ENCODE measurements around the gene BASP1. TPM values are rescaled to one million over a fixed set of nuclear protein-coding genes. Genes with fewer than 3 reads are reported as not detected.
"Not testable (repeated sequence)": the region's sequence is repeated elsewhere in the genome, so short reads cannot be mapped to it uniquely, and the experiment has no call there.

BASP1 gene
- total RNA-seq, 2 donors from 2014 or later: 60.3 to 63.0 TPM

DNA sequence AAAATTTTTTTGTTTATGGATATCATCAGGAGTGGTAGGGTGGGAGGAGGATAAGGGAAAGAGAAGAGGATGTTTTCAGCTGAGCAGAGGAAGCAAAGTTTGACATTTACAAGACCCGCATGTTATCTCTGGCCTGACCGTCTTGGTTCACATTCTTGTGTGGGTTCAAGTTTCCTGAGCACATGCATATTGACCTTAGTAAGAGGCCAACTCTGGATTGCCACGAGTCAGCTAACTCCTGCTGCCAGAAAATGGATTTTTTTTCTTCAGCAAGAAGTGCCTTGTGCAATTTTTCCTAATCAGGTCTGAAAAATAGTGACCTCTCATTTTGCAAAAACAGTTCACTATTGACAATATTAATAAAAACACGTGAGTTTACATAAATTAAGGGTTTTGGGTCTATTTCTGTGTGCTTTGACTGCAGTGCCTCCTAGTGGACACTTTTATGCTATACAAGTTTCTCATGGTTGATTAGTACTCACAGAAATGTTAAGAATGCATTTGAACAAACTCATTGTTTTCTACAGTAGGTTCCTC, 27.1 kb upstream of the BASP1 start:
- H3K9me3 ChIP-seq (ENCODE audit: control insufficient read depth, low read length): no peaks in the 10 kb centered on the region
- Mint-ChIP-seq H3K4me1 (peaks cover 22% of the 10 kb centered on the region), H3K36me3 (ENCODE audit: low read depth) (peaks cover 3% of the 10 kb centered on the region), H3K4me3 (no peak overlapping the region), H3K27me3 (ENCODE audit: insufficient read depth) (no peaks in the 10 kb centered on the region), H3K27ac (peak overlapping the region; percentile 90), H3K9me3 (peaks cover 3% of the 10 kb centered on the region)
- H3K27ac ChIP-seq (ENCODE audit: low read depth, low read length): no peak overlapping the region
- H3K4me3 ChIP-seq (ENCODE audit: low read length): no peak overlapping the region
- H3K4me1 ChIP-seq (ENCODE audit: control insufficient read depth, insufficient read depth, low read length): peaks cover 4% of the 10 kb centered on the region
- no peaks in the 10 kb centered on the region for H3K27me3 ChIP-seq (ENCODE audit: control insufficient read depth, insufficient read depth, low read length, poor library complexity, severe bottlenecking)
- WGBS, 2 experiments (ENCODE audit: insufficient coverage in 1 of 2, insufficient read length in 1 of 2): 36 to 46% methylated on average over 3 to 4 of the region's 4 CpGs
- TF ChIP-seq, protein P1, sequence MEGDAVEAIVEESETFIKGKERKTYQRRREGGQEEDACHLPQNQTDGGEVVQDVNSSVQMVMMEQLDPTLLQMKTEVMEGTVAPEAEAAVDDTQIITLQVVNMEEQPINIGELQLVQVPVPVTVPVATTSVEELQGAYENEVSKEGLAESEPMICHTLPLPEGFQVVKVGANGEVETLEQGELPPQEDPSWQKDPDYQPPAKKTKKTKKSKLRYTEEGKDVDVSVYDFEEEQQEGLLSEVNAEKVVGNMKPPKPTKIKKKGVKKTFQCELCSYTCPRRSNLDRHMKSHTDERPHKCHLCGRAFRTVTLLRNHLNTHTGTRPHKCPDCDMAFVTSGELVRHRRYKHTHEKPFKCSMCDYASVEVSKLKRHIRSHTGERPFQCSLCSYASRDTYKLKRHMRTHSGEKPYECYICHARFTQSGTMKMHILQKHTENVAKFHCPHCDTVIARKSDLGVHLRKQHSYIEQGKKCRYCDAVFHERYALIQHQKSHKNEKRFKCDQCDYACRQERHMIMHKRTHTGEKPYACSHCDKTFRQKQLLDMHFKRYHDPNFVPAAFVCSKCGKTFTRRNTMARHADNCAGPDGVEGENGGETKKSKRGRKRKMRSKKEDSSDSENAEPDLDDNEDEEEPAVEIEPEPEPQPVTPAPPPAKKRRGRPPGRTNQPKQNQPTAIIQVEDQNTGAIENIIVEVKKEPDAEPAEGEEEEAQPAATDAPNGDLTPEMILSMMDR (conservative IDR thresholded peaks at IDR 0.05): peak; percentile 97
- no peak for DNase-seq
- H3K36me3 ChIP-seq (ENCODE audit: control insufficient read depth, insufficient read depth, low read length): no peaks in the 10 kb centered on the region
- H3K9ac ChIP-seq (ENCODE audit: extremely low read depth, low read length, poor library complexity, severe bottlenecking): peak overlapping the region; percentile 12

DNA sequence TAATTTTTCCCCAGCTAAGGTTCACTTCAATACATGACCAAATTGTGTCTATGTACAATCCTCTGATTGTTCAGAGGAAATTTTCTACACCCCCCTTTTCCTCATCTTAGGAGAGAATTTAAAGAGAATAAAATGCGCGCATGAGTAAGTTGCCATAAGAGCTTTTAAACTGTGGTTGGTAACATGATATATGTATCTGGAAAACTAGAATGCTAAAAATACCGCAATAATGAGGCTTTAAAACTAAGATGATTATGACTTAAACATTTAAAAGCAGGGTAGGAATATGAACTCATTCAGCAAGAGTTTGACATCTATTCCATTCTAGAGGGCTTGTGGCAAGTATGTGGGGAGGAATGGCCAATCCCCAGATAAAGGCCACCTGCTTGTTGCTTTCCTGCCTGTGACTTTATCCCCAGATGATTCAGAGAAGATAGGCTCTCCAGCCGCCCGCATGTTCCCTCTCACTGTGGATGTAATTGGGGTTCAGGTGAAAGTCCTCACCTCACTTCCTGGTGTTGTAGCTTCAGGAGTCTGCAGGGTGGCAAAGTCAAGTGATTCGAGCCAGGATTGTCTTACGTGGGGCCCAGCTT, 26.5 kb upstream of the BASP1 start:
- Histone ChIP-seq H3K4me1 (ENCODE audit: control insufficient read depth, insufficient read depth, low read length) (peaks cover 4% of the 10 kb centered on the region), H3K9me3 (ENCODE audit: control insufficient read depth, low read length) (no peaks in the 10 kb centered on the region), H3K4me3 (ENCODE audit: low read length) (no peak overlapping the region), H3K9ac (ENCODE audit: extremely low read depth, low read length, poor library complexity, severe bottlenecking) (peak overlapping the region; percentile 12), H3K27me3 (ENCODE audit: control insufficient read depth, insufficient read depth, low read length, poor library complexity, severe bottlenecking) (no peaks in the 10 kb centered on the region), H3K36me3 (ENCODE audit: control insufficient read depth, insufficient read depth, low read length) (no peaks in the 10 kb centered on the region), H3K27ac (ENCODE audit: low read depth, low read length) (no peak overlapping the region)
- Mint-ChIP-seq H3K4me3 (no peak overlapping the region), H3K9me3 (peaks cover 3% of the 10 kb centered on the region), H3K36me3 (ENCODE audit: low read depth) (peaks cover 3% of the 10 kb centered on the region), H3K4me1 (peaks cover 22% of the 10 kb centered on the region), H3K27me3 (ENCODE audit: insufficient read depth) (no peaks in the 10 kb centered on the region), H3K27ac (peak overlapping the region; percentile 90)
- TF ChIP-seq, protein P1 (conservative IDR thresholded peaks at IDR 0.05): peak; percentile 6
- DNase-seq: no peak
- WGBS, 2 experiments (ENCODE audit: insufficient coverage in 1 of 2, insufficient read length in 1 of 2): 83 to 85% methylated on average over 4 to 7 of the region's 7 CpGs

DNA sequence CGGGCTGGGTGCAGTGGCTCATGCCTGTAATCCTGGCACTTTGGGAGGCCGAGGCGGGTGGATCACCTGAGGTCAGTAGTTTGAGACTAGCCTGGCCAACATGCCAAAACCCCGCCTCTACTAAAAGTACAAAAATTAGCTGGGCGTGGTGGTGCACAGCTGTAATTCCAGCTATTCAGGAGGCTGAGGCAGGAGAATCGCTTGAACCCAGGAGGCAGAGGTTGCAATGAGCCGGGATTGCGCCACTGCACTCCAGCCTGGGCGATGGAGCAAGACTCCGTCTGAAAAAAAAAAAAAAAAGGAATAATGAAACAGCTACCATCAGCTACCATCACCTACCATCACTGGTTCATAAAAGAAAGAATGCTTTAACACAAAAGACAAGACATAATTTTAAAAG, 25.9 kb upstream of the BASP1 start:
- 88 to 95% methylated on average over 5 to 10 of the region's 10 CpGs for whole genome bisulfite sequencing, 2 experiments (ENCODE audit: insufficient coverage in 1 of 2, insufficient read length in 1 of 2)
- H3K4me3 ChIP-seq (ENCODE audit: low read length); H3K9ac ChIP-seq (ENCODE audit: extremely low read depth, low read length, poor library complexity, severe bottlenecking); H3K4me1 ChIP-seq (ENCODE audit: control insufficient read depth, insufficient read depth, low read length); H3K27ac ChIP-seq (ENCODE audit: low read depth, low read length); H3K27ac Mint-ChIP-seq; H3K36me3 ChIP-seq (ENCODE audit: control insufficient read depth, insufficient read depth, low read length); H3K27me3 ChIP-seq (ENCODE audit: control insufficient read depth, insufficient read depth, low read length, poor library complexity, severe bottlenecking); H3K9me3 ChIP-seq (ENCODE audit: control insufficient read depth, low read length); H3K27me3 Mint-ChIP-seq (ENCODE audit: insufficient read depth); H3K36me3 Mint-ChIP-seq (ENCODE audit: low read depth); H3K9me3 Mint-ChIP-seq; H3K4me3 Mint-ChIP-seq; DNase-seq: not testable (repeated sequence)
- H3K4me1 Mint-ChIP-seq: peaks cover 19% of the 10 kb centered on the region
